Activated T-cell treated with anti-CD3 and anti-CD28 coated beads for 24 hours (primary cell): ENCODE results near the gene CCT2.
"Not testable (repeated sequence)": the region's sequence is repeated elsewhere in the genome, so short reads cannot be mapped to it uniquely, and the experiment has no call there.

Experiments
- DNase-seq: peaks from one replicate; pipeline ENCODE4 v3.0.0-alpha.2; 2020; ENCODE audit warnings: low read depth

The CCT2 gene

DNA sequence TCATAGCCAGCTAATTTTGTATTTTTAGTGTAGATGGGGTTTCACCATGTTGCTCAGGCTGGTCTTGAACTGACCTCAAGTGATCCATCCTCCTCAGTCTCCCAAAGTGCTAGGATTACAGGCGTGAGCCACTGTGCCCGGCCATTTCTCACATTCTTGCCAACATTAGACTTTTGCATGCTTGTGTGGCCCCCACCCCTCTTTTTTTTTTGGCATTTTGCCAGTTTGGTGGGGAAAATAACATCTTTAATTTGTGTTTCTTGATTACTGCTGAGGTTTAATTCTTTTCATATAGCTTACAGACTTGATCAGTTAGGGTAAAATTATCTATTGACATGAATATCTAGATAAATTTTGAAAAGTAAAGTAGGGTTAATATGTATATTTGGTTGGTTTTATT is 3.8 kb downstream of the CCT2 start:
- DNase-seq = no peak

DNA sequence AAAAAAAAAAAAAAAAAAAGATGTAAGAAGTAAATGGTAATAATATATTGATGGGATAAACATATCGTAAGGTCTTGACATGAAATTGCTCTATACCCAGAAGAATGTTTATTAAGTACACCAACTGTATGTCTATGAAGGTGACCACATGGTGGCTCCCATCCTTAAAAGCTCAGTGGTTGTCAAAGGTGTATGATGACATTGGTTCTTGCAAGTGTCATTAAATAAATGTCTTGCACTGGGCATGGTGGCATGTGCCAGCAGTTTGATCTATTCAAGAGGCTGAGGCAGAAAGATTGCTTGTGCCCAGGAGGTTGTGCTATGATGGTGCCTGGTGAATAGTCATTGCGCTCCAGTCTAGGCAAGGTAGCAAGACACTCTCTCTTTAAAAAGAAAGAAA is 10.4 kb downstream of the CCT2 start:
- DNase-seq = no peak

DNA sequence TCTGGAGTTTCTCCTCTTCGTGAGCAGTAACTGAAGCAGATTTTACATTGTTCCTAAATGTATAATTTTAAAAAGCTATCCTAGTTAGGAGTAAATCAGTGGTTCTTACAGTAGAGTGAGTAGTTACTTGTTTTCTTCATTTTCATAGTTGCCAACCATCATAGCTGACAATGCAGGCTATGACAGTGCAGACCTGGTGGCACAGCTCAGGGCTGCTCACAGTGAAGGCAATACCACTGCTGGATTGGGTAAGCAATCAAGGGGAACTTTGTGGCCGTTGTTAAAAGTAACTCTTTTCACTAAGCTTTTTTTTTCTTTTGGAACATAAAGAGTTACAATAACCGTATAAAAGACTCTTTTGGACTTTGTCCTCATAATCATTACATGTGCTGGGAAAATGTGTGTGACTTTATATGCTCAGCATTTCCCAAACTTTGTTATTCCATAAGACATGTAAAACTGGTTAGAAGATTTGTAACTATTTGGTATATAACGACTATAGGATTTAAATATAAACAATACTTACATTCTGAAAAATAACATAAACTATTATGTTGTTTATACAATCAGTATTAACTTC is 13.0 kb downstream of the CCT2 start:
- DNase-seq = no peak

DNA sequence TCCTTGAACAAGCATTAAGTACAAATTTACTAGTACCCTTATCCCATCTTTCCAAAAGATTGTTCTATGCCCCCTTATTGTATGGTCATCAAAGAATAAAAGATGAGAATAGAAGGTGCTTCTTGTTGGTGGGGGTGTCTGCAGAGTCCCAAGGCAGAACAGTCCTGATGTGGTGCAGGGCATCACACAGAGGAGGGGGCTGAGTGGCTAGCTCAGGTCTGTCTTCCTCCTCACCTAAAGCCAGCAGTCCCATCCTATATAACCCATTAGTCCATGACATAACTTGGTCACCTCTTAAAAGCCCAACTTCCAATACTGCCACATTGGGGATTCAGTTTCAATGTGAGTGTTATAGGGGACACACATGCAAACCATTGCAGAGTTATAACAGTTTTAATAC is 15.5 kb downstream of the CCT2 start:
- DNase-seq = no peak

DNA sequence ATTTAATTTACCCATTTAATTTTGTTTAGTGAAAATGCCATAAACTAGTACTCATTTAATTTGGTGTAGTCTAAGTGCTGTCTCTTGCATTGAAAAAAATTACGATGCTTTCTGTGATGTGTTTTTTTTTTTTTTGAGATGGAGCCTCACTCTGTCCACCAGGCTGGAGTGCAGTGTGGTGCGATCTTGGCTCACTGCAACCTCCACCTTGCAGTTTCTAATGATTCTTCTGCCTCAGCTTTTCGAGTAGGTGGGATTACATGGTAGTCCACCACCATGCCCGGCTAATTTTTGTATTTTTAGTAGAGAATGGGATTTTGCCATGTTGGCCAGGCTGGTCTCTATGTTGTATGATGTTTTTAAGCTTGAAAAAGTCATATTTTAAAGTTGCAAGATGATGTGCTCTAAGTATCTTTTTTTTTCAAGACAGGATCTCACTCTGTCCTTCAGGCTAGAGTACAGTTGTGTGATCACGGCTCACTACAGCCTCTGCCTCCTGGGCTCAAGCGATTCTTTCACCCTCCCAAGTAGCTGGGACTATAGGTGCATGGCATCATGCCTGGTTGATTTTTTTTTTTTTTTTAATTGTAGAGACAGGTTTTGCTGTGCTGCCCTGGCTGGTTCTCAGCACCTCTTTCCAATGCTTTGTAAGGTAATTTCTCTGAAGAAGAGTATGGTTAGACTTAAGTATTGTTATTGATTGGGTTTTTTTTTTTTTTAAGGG is 16.9 kb downstream of the CCT2 start:
- no peak for DNase-seq

DNA sequence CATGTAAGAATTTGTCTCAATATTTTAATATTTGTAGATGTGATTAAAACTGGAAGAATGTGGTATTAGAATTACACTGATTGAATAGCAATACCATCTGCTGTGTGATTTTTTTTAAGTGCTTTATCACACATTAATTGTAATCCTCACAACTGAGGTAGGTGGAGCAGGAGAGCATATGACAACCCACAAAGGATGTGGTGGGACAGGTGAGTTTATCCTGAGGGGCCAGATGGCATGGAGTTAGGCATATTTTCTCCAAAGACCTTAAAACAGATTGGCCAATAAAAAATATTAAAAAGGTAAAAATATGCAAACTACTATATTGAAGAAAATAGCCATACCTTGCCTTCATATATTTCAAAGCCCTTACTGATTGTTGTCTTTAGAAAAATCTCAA is 17.7 kb downstream of the CCT2 start:
- DNase-seq = no peak

DNA sequence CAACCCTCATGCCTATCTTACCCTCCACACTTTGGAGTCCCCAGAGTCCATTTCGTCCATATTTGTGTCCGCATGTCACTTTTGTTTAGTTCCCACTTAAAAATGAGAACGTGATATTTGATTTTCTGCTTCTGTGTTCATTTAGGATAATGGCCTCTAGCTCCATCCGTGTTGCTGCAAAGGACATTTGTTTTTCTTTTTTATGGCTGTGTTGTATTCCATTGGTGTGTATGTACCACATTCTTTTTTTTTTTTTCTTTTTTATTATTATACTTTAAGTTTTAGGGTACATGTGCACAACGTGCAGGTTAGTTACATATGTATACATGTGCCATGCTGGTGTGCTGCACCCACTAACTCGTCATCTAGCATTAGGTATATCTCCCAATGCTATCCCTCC is 18.3 kb downstream of the CCT2 start:
- not testable (repeated sequence) for DNase-seq

DNA sequence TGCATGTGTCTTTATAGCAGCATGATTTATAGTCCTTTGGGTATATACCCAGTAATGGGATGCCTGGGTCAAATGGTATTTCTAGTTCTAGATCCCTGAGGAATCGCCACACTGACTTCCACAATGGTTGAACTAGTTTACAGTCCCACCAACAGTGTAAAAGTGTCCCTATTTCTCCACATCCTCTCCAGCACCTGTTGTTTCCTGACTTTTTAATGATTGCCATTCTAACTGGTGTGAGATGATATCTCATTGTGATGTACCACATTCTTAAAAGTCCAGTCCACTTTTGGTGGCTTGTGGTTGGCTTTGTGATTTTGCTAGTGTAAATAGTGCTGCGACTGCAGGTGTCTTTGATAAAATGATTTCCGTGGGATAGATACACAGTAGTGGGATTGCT is 19.0 kb downstream of the CCT2 start:
- not testable (repeated sequence) for DNase-seq

DNA sequence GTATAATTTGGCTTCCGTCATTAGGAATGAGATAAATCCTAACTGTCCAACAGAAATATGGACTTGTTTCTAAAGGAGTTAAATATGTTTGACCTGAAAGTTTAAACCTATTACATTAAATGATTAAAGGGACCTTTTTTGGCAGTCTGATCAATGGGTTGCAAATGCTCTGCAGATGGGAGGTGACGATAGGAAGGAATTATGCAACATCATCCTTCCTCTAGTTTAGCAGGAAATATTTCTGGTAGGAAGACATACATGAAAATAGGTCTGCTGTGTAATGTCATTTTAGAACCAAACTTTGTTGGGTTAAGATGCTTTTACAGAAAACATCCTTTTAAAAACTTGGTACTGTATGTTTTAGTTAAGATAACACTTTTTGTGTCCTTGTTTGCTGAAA is 22.9 kb downstream of the CCT2 start:
- DNase-seq = no peak

DNA sequence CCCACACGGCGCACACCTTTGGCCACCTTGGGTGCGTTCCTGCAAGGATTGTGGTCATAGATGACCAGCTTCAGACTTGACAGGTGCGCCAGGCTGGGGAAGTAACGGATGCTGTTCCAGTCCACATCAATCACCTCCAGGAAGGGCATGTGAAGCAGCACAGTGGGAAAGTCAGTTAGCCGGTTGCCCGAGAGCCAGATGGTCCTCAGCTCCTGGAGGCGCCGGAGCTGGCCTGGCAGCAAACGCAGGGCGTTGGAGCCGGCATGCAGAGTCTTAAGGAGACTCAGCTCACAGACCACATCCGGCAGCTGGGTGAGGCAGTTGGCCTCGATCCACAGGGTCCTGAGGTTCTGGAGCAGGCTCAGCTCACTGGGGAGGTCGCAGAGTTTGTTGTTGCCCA is 24.9 kb downstream of the CCT2 start:
- no peak for DNase-seq

DNA sequence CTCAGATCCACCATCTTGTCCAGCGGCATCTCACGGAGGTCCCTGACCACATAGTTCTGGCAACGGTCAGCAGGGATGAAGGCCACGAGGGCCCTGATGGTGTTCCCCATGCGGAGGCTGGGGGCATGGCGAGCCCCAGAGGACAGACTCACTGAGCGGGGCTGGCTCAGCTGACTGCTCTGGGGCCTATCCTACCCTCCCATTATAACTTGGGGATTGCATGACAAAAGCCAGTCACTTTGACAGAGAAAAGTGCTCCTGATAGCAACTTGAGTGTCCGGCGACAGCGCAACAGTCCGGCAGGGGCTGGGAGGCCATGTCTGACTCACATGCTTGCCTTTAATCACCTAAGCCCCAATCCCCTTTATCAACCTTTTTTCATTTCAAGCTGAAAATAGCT is 25.5 kb downstream of the CCT2 start, which contains the start of gene LRRC10:
Gene LRRC10, minus strand, starts transcription at position 179 of the 400 bp plus-strand sequence. Its CDS starts 69 bp downstream, at position 110.
- no peak for DNase-seq

DNA sequence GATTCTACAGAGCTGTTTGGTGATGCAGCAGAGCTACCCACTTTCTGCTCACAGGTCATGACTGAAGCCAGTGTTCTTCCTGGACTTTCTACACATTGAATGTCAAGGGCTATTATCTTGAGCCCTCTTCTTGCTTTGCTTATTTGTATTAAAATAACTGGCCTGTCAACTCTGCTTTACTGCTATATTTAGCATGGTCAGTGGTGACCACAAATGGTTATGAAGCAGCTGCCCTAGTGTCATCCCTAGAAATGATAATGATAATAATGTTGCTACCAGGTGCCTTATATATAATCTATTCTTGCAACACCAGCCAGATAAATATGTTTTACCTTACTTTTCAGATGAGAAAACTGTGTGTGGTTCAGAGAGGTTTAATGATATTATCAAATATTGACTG is 28.1 kb downstream of the CCT2 start:
- DNase-seq = no peak

DNA sequence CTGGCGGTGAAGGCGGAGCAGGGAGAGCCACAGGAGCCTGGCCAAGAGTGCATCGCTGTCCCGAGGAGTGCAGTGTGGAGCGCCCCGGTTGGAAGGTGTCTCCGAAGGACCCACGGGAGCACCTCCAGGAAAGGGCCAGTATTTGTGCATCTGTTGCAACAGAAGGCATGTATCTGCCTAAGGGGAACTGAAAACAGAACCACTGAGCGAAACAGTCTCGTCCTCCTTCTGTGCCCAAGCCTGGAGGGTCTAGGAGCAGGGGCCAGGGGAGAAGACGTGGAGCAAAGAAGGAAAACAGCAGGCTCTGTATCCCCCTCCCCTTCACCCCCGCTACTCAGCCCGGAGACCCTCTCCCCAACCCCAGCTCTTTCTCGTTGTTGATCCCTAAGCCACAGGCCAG is 30.8 kb downstream of the CCT2 start:
- no peak for DNase-seq

DNA sequence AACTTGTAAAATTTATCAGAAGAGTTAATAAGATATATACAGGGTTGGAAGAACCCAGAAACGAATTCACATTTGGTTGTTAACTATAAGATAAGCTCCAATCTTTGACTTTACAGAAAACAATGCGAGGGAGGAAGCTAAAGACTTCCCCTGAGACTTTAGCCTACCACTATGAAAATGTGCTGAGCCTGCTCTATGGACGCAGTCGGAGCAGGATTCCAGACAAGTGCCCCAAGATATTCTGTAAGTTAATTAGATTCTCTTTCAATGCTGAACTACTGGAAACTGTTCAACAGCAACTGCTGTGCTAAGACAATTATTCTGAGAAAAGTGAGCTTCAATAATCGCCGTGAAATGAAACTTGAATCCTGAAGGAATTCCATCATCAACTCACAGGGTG is 33.8 kb downstream of the CCT2 start:
- no peak for DNase-seq

DNA sequence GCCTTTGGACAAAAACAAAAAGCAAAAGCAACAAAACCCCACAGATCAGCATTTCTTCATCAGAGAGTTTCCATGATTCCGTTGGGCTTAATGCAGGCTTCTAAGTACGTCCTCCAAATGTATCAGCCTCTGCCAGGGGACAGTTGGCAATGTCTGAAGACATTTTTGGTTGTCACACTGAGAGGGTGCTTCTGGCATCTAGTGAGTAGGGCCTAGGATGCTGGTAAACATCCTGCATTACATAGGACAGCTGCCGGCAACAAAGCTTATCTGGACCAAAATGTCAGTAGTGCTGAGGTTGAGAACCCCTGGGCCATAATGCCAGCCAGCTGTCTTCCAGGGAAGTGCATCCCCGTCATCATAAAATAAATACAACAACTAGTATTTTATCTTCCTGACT is 34.8 kb downstream of the CCT2 start:
- no peak for DNase-seq

DNA sequence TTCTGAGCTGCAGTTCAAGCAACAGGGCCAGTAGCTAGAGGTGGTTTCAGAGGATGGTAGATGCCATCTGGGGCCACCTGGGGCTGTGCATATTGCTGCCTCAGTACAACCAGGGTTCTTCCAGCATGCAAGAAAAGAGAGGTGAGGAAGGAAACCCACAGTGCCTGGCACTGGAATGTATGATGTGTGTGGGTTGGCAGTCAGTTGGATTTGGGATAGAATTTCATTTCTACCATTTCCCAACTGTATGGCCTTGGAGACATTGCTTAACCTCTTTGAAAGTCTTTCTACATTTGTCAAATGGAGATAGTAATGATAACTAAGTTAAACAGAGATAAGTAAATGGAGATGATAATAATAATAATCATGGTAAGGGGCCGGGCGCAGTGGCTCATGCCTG is 35.7 kb downstream of the CCT2 start:
- no peak for DNase-seq

DNA sequence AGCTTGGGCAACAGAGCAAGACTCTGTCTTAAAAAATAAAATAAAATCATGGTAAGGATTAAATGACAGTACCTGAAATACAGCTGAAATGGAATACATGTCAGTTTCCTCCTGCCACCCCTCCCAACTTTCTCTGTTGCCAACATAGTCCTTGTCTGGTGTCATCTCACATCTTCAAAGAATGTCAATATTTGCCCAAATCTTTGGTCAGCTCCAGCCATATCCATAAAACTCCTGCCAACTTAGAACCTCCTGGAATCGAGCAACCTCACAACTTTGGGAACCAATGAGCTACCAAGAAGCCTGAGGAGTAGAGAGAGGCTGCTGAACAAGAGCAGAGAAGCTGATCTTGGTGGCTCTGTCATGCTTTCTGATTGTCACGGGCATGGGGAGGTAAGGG is 36.3 kb downstream of the CCT2 start:
- no peak for DNase-seq

DNA sequence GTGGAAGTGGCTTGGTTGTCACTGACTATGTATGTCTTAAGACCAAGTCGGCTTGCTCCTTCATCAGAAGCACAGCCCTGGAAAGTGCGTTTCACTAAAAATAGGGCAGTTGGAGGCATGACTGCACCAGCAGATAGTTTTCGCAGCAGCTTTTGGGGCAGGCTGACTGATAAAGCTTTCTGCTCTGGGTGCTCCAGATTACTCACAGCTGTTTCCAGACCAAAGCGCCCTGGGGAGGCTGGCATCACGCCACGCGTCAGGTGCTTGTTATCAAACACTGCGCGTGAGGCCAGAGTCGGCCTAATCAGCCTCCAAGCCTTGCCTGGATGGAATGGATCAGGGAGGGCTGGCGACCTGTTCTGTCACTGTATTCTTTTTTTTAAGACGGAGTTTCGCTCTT is 38.7 kb downstream of the CCT2 start:
- DNase-seq = no peak

DNA sequence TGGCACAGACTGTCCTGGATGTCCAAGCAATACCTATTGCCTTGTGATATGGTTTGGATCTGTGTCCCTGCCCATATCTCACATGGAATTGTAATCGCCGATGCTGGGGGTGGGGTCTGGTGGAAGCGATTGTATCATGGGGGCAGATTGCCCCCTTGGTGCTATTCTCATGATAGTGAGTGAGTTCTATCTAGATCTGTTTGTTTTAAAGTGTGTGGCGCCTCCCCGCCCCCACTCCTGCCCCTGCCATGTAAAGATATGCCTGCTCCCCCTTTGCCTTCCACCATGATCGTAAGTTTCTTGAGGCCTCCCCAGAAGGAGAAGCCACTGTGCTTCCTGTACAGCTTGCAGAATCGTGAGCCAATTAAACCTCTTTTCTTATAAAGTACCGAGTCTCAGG is 42.2 kb downstream of the CCT2 start:
- no peak for DNase-seq

DNA sequence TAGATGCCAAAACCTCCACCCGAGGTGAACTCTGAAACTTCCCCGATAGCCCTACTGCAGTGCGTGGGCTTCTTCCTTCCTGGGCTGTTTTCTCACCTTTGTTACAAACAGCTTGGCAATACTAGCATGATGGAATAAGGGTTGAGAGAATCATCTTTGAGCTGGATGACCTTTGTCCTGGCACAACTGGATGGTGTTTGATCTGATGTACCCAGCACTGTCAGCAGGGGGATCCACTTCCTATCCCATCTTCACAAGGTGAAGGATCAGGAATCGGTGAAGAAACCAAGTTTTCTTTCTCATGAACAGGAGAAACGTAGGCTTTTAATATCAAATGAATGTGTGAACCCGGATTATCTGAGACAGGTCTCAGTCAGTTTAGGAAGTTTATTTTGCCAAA is 44.9 kb downstream of the CCT2 start:
- DNase-seq = no peak

DNA sequence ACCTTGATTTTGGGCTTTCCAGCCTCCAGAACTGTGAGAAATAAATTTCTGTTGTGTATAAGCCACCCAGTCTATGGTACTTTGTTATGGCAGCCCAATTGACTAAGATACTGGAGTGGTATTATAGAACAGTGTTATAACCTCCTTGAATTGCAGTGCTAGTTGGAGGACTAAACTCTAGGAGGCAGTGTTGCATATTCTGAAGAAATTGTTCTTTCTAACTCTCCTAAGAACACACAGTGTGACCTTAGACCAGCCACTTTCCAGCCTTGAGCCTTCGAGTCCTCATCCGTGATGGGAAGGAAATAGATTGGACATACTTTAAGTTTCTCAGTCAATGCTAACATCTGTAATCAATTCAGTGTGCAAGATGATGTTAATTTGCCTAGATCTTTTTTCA is 47.8 kb downstream of the CCT2 start:
- no peak for DNase-seq

DNA sequence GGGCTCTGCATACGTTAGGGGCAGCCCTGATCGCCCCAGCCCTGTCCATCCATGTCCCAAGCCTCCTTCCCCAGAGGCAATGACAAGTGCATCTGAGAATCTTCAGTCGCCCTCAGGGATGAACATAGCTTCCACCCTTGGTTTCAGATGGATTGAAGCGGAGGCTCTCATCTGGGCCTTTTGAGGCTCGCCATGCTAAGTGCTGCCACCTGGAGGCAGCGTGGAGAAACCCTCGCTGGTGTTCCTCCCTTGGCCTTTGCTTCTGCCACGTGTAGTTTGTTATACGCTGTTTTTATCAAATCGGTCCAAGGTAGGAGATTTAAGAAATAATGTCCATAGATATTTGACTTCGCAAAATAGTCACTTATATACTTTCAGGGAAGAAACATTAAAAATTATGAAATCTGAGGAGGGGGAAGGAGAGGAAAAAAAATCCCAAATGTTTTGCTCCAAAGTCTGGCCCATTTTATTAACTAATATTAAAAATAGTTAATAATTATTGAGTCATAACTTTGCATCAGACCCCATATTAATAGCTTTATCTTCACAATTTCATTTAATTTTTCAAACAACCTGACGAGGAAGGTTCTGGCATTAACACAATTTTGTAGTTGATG is 54.2 kb downstream of the CCT2 start:
- peak; percentile 51 for DNase-seq

DNA sequence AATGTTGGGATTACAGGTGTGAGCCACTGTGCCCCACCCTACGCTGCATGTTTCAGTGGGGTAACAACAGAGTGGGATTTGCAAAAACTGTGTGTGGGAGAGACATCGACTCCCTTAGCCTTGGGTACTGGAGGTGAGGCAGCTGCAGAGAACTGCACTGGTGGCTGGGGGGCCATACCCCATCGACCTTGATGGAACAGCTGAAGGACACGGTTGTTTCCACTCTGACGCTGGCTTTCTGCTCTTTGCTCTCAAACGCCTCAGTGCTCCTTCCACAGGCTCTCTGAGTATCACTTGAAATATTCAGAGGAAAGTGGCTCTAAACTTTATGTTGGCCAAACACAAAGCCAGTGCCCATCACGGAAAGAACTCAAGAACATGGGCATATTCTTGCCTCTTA is 56.3 kb downstream of the CCT2 start:
- DNase-seq = no peak

DNA sequence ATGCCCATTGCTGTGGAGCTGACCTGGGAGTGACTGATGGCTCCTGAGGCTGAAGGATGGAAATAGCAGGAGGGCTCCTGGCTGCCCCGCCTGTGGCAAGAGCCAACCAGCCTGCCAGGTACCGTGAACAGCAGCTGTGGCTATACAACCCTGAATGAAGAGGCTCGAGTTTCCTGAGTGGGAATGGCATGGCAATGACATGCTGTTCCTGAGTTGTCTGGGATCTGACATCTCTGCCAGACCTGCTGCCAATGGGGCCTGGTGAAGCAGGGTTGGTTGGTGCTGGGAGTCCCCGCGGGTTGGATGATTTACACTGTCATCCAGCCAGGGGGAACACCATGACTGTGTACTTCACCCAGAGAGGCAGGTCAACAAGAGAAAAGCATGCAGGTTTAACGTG is 57.3 kb downstream of the CCT2 start:
- DNase-seq = no peak
